ENCODE results near the gene PHAF1.

Gene PHAF1

GRCh38 chr16:67165121-67166078 lies 55.7 kb downstream of the PHAF1 start:
- no peak for DNase-seq

- no peak for DNase-seq
Measured at GRCh38 chr16:67166110-67166547, 56.4 kb downstream of the PHAF1 start.

GRCh38 chr16:67166598-67167168 lies 56.9 kb downstream of the PHAF1 start:
- no peak for DNase-seq

GRCh38 chr16:67167588-67167987 lies 57.8 kb downstream of the PHAF1 start:
- DNase-seq = no peak

- DNase-seq = no peak
Measured at GRCh38 chr16:67169011-67169451, 59.3 kb downstream of the PHAF1 start.

GRCh38 chr16:67169642-67170167 lies 60.0 kb downstream of the PHAF1 start:
- DNase-seq = no peak

- peak; percentile 56 for DNase-seq
Measured at GRCh38 chr16:67170168-67170948, 60.6 kb downstream of the PHAF1 start, which contains the start of gene NOL3. NOL3 (plus strand) TSS chr16:67170538.

GRCh38 chr16:67170949-67171649 lies 61.4 kb downstream of the PHAF1 start:
- DNase-seq = no peak

- no peak for DNase-seq
Measured at GRCh38 chr16:67173323-67173722, 63.6 kb downstream of the PHAF1 start.

GRCh38 chr16:67173808-67174705 lies 64.3 kb downstream of the PHAF1 start:
- peak; percentile 42 for DNase-seq

GRCh38 chr16:67174706-67175231 lies 65.0 kb downstream of the PHAF1 start:
- DNase-seq = no peak

- no peak for DNase-seq
Measured at GRCh38 chr16:67176662-67177061, 66.9 kb downstream of the PHAF1 start.

- DNase-seq = peak; percentile 72
Measured at GRCh38 chr16:67177743-67178699, 68.3 kb downstream of the PHAF1 start.

GRCh38 chr16:67179421-67180080 lies 69.8 kb downstream of the PHAF1 start:
- no peak for DNase-seq

GRCh38 chr16:67180166-67180565 lies 70.4 kb downstream of the PHAF1 start:
- no peak for DNase-seq

GRCh38 chr16:67181346-67181745 lies 71.6 kb downstream of the PHAF1 start:
- DNase-seq = no peak

- DNase-seq = no peak
Measured at GRCh38 chr16:67182288-67182687, 72.5 kb downstream of the PHAF1 start.

GRCh38 chr16:67183284-67183626 lies 73.5 kb downstream of the PHAF1 start:
- DNase-seq = no peak
